Dendritic cell treated with granulocyte-macrophage colony-stimulating factor and Interleukin-4, amounts not matched to agents 40 ng/mL and 50 ng/mL, for 4 days (primary cell): ENCODE results near the gene TSC22D2.

Source experiments
- H3K27ac Mint-ChIP-seq: one replicate; pipeline ENCODE4 v1.8.0; 2022; ENCODE audit warnings: mild to moderate bottlenecking, mixed read lengths
- H3K27me3 Mint-ChIP-seq: one replicate; pipeline ENCODE4 v1.8.0; 2022; ENCODE audit warnings: mild to moderate bottlenecking, mixed read lengths
- H3K36me3 Mint-ChIP-seq: one replicate; pipeline ENCODE4 v1.8.0; 2022; ENCODE audit warnings: low read depth, mixed read lengths
- H3K4me1 Mint-ChIP-seq: one replicate; pipeline ENCODE4 v1.8.0; 2022; ENCODE audit warnings: low read depth, mixed read lengths
- H3K4me3 Mint-ChIP-seq: one replicate; pipeline ENCODE4 v1.8.0; 2022; ENCODE audit warnings: mild to moderate bottlenecking, moderate library complexity, mixed read lengths
- H3K9me3 Mint-ChIP-seq: one replicate; pipeline ENCODE4 v1.8.0; 2022; ENCODE audit warnings: mixed read lengths
- intact Hi-C: fragments of 100-400 bp; cut with micrococcal nuclease; formaldehyde crosslinking; loops from one replicate; pipeline ENCODE4 v1.15.0; 2022

The TSC22D2 gene

GRCh38 chr3:150374975-150375374, 33.1 kb upstream of the TSC22D2 start:
- Mint-ChIP-seq H3K27ac (no peak overlapping the region), H3K4me1 (peaks cover 17% of the 10 kb centered on the region), H3K4me3 (no peak overlapping the region), H3K36me3 (no peaks in the 10 kb centered on the region), H3K9me3 (no peaks in the 10 kb centered on the region), H3K27me3 (no peaks in the 10 kb centered on the region)
- intact Hi-C loops = no loop called here

GRCh38 chr3:150376001-150376848, 31.9 kb upstream of the TSC22D2 start:
- Mint-ChIP-seq H3K27ac (no peak overlapping the region), H3K9me3 (no peaks in the 10 kb centered on the region), H3K4me1 (peaks cover 17% of the 10 kb centered on the region), H3K4me3 (no peak overlapping the region), H3K36me3 (no peaks in the 10 kb centered on the region), H3K27me3 (no peaks in the 10 kb centered on the region)
- intact Hi-C loops = no loop called here

GRCh38 chr3:150377601-150378300, 30.3 kb upstream of the TSC22D2 start:
- Mint-ChIP-seq H3K9me3 (no peaks in the 10 kb centered on the region), H3K4me3 (no peak overlapping the region), H3K27me3 (no peaks in the 10 kb centered on the region), H3K36me3 (no peaks in the 10 kb centered on the region), H3K4me1 (peaks cover 17% of the 10 kb centered on the region), H3K27ac (no peak overlapping the region)
- intact Hi-C loops = no loop called here

- Mint-ChIP-seq H3K36me3 (no peaks in the 10 kb centered on the region), H3K4me1 (peaks cover 16% of the 10 kb centered on the region), H3K27me3 (no peaks in the 10 kb centered on the region), H3K9me3 (no peaks in the 10 kb centered on the region), H3K27ac (no peak overlapping the region), H3K4me3 (no peak overlapping the region)
- intact Hi-C loops = no loop called here
Observed at GRCh38 chr3:150378301-150378748, 29.8 kb upstream of the TSC22D2 start.

- intact Hi-C loops = no loop called here
- no peak overlapping the region for H3K27ac Mint-ChIP-seq
- H3K4me1 Mint-ChIP-seq = peaks cover 12% of the 10 kb centered on the region
- no peaks in the 10 kb centered on the region for H3K9me3 Mint-ChIP-seq
- no peaks in the 10 kb centered on the region for H3K36me3 Mint-ChIP-seq
- no peak overlapping the region for H3K4me3 Mint-ChIP-seq
- no peaks in the 10 kb centered on the region for H3K27me3 Mint-ChIP-seq
Observed at GRCh38 chr3:150379469-150379868, 28.6 kb upstream of the TSC22D2 start.

- Mint-ChIP-seq H3K9me3 (no peaks in the 10 kb centered on the region), H3K4me3 (peak overlapping the region; percentile 71), H3K27me3 (no peaks in the 10 kb centered on the region), H3K4me1 (peaks cover 17% of the 10 kb centered on the region), H3K36me3 (no peaks in the 10 kb centered on the region), H3K27ac (peak overlapping the region; percentile 79)
- intact Hi-C loops = loop anchor here (2.0 kb wide), 1 partner anchor 22 kb away; no protein-coding TSS in a partner anchor
Observed at GRCh38 chr3:150384296-150385212, 23.5 kb upstream of the TSC22D2 start.

- Mint-ChIP-seq H3K4me3 (no peak overlapping the region), H3K27ac (peak overlapping the region; percentile 79), H3K36me3 (no peaks in the 10 kb centered on the region), H3K9me3 (no peaks in the 10 kb centered on the region), H3K27me3 (no peaks in the 10 kb centered on the region), H3K4me1 (peaks cover 17% of the 10 kb centered on the region)
- intact Hi-C loops = loop anchor here (2.0 kb wide), 1 partner anchor 21 kb away; no protein-coding TSS in a partner anchor
Observed at GRCh38 chr3:150385296-150386242, 22.5 kb upstream of the TSC22D2 start.

- Mint-ChIP-seq H3K9me3 (no peaks in the 10 kb centered on the region), H3K36me3 (peaks cover 11% of the 10 kb centered on the region), H3K4me1 (peaks cover 17% of the 10 kb centered on the region), H3K4me3 (no peak overlapping the region), H3K27ac (no peak overlapping the region), H3K27me3 (no peaks in the 10 kb centered on the region)
- intact Hi-C loops = no loop called here
Observed at GRCh38 chr3:150388498-150389418, 19.3 kb upstream of the TSC22D2 start.

- Mint-ChIP-seq H3K4me3 (no peak overlapping the region), H3K4me1 (peaks cover 8% of the 10 kb centered on the region), H3K27me3 (no peaks in the 10 kb centered on the region), H3K27ac (no peak overlapping the region), H3K36me3 (peaks cover 11% of the 10 kb centered on the region), H3K9me3 (no peaks in the 10 kb centered on the region)
- intact Hi-C loops = no loop called here
Observed at GRCh38 chr3:150390087-150390486, 18.0 kb upstream of the TSC22D2 start.

- no peaks in the 10 kb centered on the region for H3K4me1 Mint-ChIP-seq
- H3K4me3 Mint-ChIP-seq = no peak overlapping the region
- no peaks in the 10 kb centered on the region for H3K9me3 Mint-ChIP-seq
- intact Hi-C loops = no loop called here
- H3K36me3 Mint-ChIP-seq = peaks cover 11% of the 10 kb centered on the region
- no peak overlapping the region for H3K27ac Mint-ChIP-seq
- H3K27me3 Mint-ChIP-seq = no peaks in the 10 kb centered on the region
Observed at GRCh38 chr3:150391161-150391560, 16.9 kb upstream of the TSC22D2 start.

GRCh38 chr3:150393745-150394144, 14.4 kb upstream of the TSC22D2 start:
- intact Hi-C loops = no loop called here
- Mint-ChIP-seq H3K27me3 (no peaks in the 10 kb centered on the region), H3K4me1 (no peaks in the 10 kb centered on the region), H3K4me3 (no peak overlapping the region), H3K27ac (no peak overlapping the region), H3K36me3 (peaks cover 11% of the 10 kb centered on the region), H3K9me3 (no peaks in the 10 kb centered on the region)

GRCh38 chr3:150394606-150395005, 13.5 kb upstream of the TSC22D2 start:
- Mint-ChIP-seq H3K9me3 (no peaks in the 10 kb centered on the region), H3K27ac (no peak overlapping the region), H3K27me3 (no peaks in the 10 kb centered on the region), H3K4me3 (no peak overlapping the region), H3K36me3 (peaks cover 11% of the 10 kb centered on the region), H3K4me1 (no peaks in the 10 kb centered on the region)
- intact Hi-C loops = no loop called here
